DOHH2 (cell line): ENCODE measurements around the gene NID1.

Experiments
- CTCF ChIP-seq: fragments of 200-600 bp; sonication (generic); IDR thresholded peaks from one replicate; pipeline ENCODE4 v1.5.1; 2014; ENCODE audit warnings: antibody characterized with exemption, mild to moderate bottlenecking, low read depth, low read length; ENCODE audit not compliant: poor library complexity, severe bottlenecking
- EZH2phosphoT487 ChIP-seq: fragments of 200-600 bp; sonication (generic); IDR thresholded peaks from 2 replicates; pipeline ENCODE4 v1.6.1; 2017; ENCODE audit warnings: borderline replicate concordance, mild to moderate bottlenecking, antibody characterized with exemption, low read length, moderate library complexity, mixed read lengths

DNA sequence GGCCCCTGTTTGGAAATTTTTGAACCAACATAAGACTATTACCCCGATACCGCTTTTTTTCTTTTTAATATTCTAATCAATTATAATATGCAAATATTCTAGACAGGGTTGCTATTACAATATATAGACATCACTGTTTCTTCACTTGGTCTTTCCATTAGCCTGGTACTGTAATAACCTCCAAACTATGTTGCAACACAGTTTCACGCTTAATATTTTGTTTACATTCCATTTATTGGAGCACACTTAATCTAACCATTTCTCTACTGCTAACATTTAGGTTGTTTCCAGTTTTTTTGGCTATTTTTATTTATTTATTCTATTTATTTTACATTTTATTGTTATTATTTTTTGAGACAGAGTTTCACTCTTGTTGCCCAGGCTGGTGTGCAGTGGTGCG is 17.6 kb upstream of the NID1 start:
- TF ChIP-seq CTCF (no peak), EZH2phosphoT487 (no peak)
